ENCODE measurements around the gene CHMP6. TPM values are rescaled to one million over a fixed set of nuclear protein-coding genes. Genes with fewer than 3 reads are reported as not detected.

CHMP6 gene
- 10 to 100 TPM; 29.8 to 34.6 TPM for total RNA-seq

GRCh38 chr17:80991645-80992076 lies at the start of gene CHMP6:
Gene CHMP6, plus strand, starts transcription at chr17:80991841. Its CDS starts 78 bp downstream, at chr17:80991919.
- CTCF ChIA-PET, result interaction anchor here (1.3 to 3.8 kb wide), 8 partner anchors 12 to 576 kb away, joined by 3 to 17 read pairs (median 8); no protein-coding TSS in a partner anchor
- no peaks in the 10 kb centered on the region for H3K9me3 Mint-ChIP-seq (ENCODE audit: low read depth)
- peaks cover 8% of the 10 kb centered on the region for H3K27me3 Mint-ChIP-seq

GRCh38 chr17:80942423-80943345 lies 49.0 kb upstream of the CHMP6 start:
- no peak for ATAC-seq
- no peak overlapping the region for H3K4me3 Mint-ChIP-seq
- no peaks in the 10 kb centered on the region for H3K27me3 Mint-ChIP-seq
- H3K36me3 Mint-ChIP-seq, result peaks cover 56% of the 10 kb centered on the region
- H3K4me1 Mint-ChIP-seq, result peaks cover 38% of the 10 kb centered on the region
- CTCF ChIA-PET, result no interaction called here
- no peak overlapping the region for H3K27ac Mint-ChIP-seq
- no peaks in the 10 kb centered on the region for H3K9me3 Mint-ChIP-seq (ENCODE audit: low read depth)
- DNase-seq, result no peak

More at GRCh38 chr17:80991645-80992076, at the start of gene CHMP6:
- Mint-ChIP-seq H3K36me3 (peaks cover 7% of the 10 kb centered on the region), H3K27ac (peak within 1 kb of the TSS; percentile 76), H3K4me1 (peaks cover 32% of the 10 kb centered on the region), H3K4me3 (peak within 1 kb of the TSS; percentile 74)
- DNase-seq (peak; percentile 74), ATAC-seq (peak; percentile 71)

GRCh38 chr17:80943346-80944145 lies 48.1 kb upstream of the CHMP6 start:
- ATAC-seq (no peak), DNase-seq (no peak)
- Mint-ChIP-seq H3K27me3 (no peaks in the 10 kb centered on the region), H3K36me3 (peaks cover 53% of the 10 kb centered on the region), H3K27ac (no peak overlapping the region), H3K9me3 (ENCODE audit: low read depth) (no peaks in the 10 kb centered on the region), H3K4me1 (peaks cover 29% of the 10 kb centered on the region), H3K4me3 (no peak overlapping the region)
- CTCF ChIA-PET, result no interaction called here

- Mint-ChIP-seq H3K9me3 (ENCODE audit: low read depth) (no peaks in the 10 kb centered on the region), H3K36me3 (peaks cover 48% of the 10 kb centered on the region), H3K4me3 (no peak overlapping the region), H3K4me1 (peaks cover 21% of the 10 kb centered on the region), H3K27me3 (no peaks in the 10 kb centered on the region), H3K27ac (no peak overlapping the region)
- CTCF ChIA-PET, result no interaction called here
- no peak for DNase-seq
- ATAC-seq, result no peak
These were observed 47.3 kb upstream of the CHMP6 start for GRCh38 chr17:80944326-80944725.

GRCh38 chr17:80945736-80946135 lies 45.9 kb upstream of the CHMP6 start:
- H3K36me3 Mint-ChIP-seq, result peaks cover 47% of the 10 kb centered on the region
- peaks cover 17% of the 10 kb centered on the region for H3K4me1 Mint-ChIP-seq
- ATAC-seq, result no peak
- no peak for DNase-seq
- no peak overlapping the region for H3K27ac Mint-ChIP-seq
- no peaks in the 10 kb centered on the region for H3K27me3 Mint-ChIP-seq
- H3K9me3 Mint-ChIP-seq (ENCODE audit: low read depth), result no peaks in the 10 kb centered on the region
- H3K4me3 Mint-ChIP-seq, result no peak overlapping the region
- CTCF ChIA-PET, result no interaction called here

- Mint-ChIP-seq H3K27me3 (no peaks in the 10 kb centered on the region), H3K36me3 (peaks cover 43% of the 10 kb centered on the region), H3K9me3 (ENCODE audit: low read depth) (no peaks in the 10 kb centered on the region), H3K4me1 (peaks cover 24% of the 10 kb centered on the region), H3K4me3 (no peak overlapping the region), H3K27ac (no peak overlapping the region)
- CTCF ChIA-PET, result no interaction called here
- DNase-seq (no peak), ATAC-seq (no peak)
These were observed 45.2 kb upstream of the CHMP6 start for GRCh38 chr17:80946449-80946848.

GRCh38 chr17:80947200-80947940 lies 44.3 kb upstream of the CHMP6 start:
- Mint-ChIP-seq H3K27ac (peak overlapping the region; percentile 67), H3K9me3 (ENCODE audit: low read depth) (no peaks in the 10 kb centered on the region), H3K36me3 (peaks cover 35% of the 10 kb centered on the region), H3K4me1 (peaks cover 27% of the 10 kb centered on the region), H3K4me3 (no peak overlapping the region), H3K27me3 (no peaks in the 10 kb centered on the region)
- CTCF ChIA-PET, result no interaction called here
- ATAC-seq (no peak), DNase-seq (no peak)

DNA sequence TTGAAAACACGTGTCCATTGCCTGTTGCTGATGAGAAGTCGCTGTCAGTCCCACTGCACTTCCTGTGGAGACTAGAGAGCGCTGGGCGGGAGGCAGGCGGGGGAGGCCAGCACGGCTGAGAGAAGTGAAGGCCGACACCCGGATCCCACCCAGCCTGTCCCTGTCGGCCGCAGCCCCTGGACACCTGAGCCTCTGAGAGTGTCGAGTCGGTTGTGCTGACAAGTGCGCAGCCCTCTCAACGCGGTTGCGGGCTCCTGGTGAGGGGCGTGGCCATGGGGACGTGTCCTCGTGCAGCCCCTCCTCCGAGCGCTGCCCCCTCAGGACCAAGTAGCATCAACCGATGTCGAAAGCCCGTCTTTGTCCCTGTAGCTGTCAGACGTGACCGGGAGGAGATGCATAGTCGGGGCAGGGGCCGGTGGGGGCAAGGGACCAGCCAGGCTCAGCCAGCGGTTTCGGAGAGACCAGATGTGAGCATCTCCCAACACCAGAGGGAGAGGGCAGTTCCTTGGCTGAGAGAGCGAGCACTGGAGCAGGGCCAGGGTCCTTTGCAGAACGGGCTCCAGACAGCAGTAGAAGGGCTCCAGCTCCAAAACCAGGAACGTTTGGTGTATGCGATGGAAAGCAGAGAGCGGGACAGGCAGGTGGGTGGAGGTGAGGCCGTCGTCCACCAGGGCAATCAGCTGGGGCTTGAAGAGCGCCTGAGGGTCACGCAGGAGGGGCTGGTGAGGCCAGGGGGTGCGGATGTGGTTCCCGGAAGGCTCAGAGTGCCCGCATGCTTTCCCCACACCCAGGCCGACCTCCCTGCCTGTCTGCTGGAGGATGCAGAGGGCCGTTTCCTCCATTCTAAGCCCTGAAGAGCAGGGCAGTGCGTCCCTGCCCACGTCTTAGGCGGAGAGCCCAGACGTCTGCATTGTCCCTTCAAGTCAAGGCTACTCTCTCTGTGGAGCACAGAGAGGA lies 43.3 kb upstream of the CHMP6 start:
- Mint-ChIP-seq H3K9me3 (ENCODE audit: low read depth) (no peaks in the 10 kb centered on the region), H3K36me3 (peaks cover 33% of the 10 kb centered on the region), H3K4me1 (peaks cover 27% of the 10 kb centered on the region), H3K27ac (no peak overlapping the region), H3K4me3 (no peak overlapping the region), H3K27me3 (no peaks in the 10 kb centered on the region)
- DNase-seq (no peak), ATAC-seq (no peak)
- CTCF ChIA-PET, result no interaction called here

GRCh38 chr17:80948976-80949450 lies 42.6 kb upstream of the CHMP6 start:
- no peak for ATAC-seq
- CTCF ChIA-PET, result no interaction called here
- Mint-ChIP-seq H3K4me3 (no peak overlapping the region), H3K27me3 (no peaks in the 10 kb centered on the region), H3K4me1 (peaks cover 27% of the 10 kb centered on the region), H3K27ac (no peak overlapping the region), H3K36me3 (peaks cover 39% of the 10 kb centered on the region), H3K9me3 (ENCODE audit: low read depth) (no peaks in the 10 kb centered on the region)
- no peak for DNase-seq

- no peaks in the 10 kb centered on the region for H3K9me3 Mint-ChIP-seq (ENCODE audit: low read depth)
- no peak overlapping the region for H3K4me3 Mint-ChIP-seq
- no peaks in the 10 kb centered on the region for H3K27me3 Mint-ChIP-seq
- ATAC-seq (no peak), DNase-seq (no peak)
- H3K4me1 Mint-ChIP-seq, result peaks cover 27% of the 10 kb centered on the region
- CTCF ChIA-PET, result no interaction called here
- peaks cover 35% of the 10 kb centered on the region for H3K36me3 Mint-ChIP-seq
- H3K27ac Mint-ChIP-seq, result no peak overlapping the region
These were observed 41.9 kb upstream of the CHMP6 start for GRCh38 chr17:80949451-80950421.

- H3K4me3 Mint-ChIP-seq, result no peak overlapping the region
- H3K36me3 Mint-ChIP-seq, result peaks cover 40% of the 10 kb centered on the region
- ATAC-seq (no peak), DNase-seq (no peak)
- peaks cover 27% of the 10 kb centered on the region for H3K4me1 Mint-ChIP-seq
- CTCF ChIA-PET, result no interaction called here
- H3K9me3 Mint-ChIP-seq (ENCODE audit: low read depth), result no peaks in the 10 kb centered on the region
- no peak overlapping the region for H3K27ac Mint-ChIP-seq
- H3K27me3 Mint-ChIP-seq, result no peaks in the 10 kb centered on the region
These were observed 41.0 kb upstream of the CHMP6 start for GRCh38 chr17:80950466-80951120.
